Mammary epithelial cell (primary cell): ENCODE measurements around the gene RSU1.

Experiments
- EZH2 ChIP-seq: IDR thresholded peaks from 2 replicates; pipeline ENCODE4 v1.6.1; 2012; ENCODE audit warnings: low read length, inconsistent platforms, borderline replicate concordance
- TF ChIP-seq, protein P1 (sequence below), 2 donors: IDR thresholded peaks in 1 of 2; conservative IDR thresholded peaks in 1 of 2; 2 replicates each; pipeline ENCODE4 v1.5.1; 2011 to 2012; ENCODE audit warnings: inconsistent platforms in 2 of 2, low read length in 2 of 2, mild to moderate bottlenecking in 2 of 2, control low read depth in 1 of 2, low read depth in 1 of 2; ENCODE audit not compliant: insufficient read depth in 1 of 2; ENCODE audit errors: extremely low read depth in 1 of 2

DNA sequence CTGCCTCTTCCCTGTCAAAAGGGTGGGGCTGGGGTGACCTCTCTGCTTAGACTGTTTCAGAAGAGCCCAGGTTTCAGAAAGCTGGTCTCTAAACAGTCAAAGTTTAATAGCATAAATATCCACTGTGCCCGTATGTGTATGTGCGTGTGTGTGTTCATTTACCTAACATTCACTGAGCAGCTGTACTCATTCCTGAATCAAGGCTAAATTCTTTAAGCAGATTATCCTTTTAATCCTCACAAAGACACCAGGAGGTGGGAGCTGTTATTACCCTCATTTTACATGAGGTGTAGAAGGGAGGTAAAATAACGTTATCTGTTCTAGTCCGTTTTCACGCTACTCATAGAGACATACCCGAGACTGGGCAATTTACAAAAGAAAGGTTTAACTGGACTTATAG lies 72.2 kb downstream of the RSU1 start:
- TF ChIP-seq, protein P1, sequence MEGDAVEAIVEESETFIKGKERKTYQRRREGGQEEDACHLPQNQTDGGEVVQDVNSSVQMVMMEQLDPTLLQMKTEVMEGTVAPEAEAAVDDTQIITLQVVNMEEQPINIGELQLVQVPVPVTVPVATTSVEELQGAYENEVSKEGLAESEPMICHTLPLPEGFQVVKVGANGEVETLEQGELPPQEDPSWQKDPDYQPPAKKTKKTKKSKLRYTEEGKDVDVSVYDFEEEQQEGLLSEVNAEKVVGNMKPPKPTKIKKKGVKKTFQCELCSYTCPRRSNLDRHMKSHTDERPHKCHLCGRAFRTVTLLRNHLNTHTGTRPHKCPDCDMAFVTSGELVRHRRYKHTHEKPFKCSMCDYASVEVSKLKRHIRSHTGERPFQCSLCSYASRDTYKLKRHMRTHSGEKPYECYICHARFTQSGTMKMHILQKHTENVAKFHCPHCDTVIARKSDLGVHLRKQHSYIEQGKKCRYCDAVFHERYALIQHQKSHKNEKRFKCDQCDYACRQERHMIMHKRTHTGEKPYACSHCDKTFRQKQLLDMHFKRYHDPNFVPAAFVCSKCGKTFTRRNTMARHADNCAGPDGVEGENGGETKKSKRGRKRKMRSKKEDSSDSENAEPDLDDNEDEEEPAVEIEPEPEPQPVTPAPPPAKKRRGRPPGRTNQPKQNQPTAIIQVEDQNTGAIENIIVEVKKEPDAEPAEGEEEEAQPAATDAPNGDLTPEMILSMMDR (conservative IDR thresholded peaks at IDR 0.05 in 1 of 2, IDR thresholded peaks at IDR 0.05 in 1 of 2; ENCODE audit: extremely low read depth in 1 of 2, insufficient read depth in 1 of 2, low read depth in 1 of 2, low read length in 2 of 2) = no peak
- TF ChIP-seq EZH2 = no peak
